Measurements from ENCODE around the gene PPP6R1. TPM values are rescaled to one million over a fixed set of nuclear protein-coding genes. Genes with fewer than 3 reads are reported as not detected.

PPP6R1 gene
- total and polyA plus RNA-seq, 2 of the 13 experiments (the other 11 are each of a cell fraction or from before 2014, with no cell fraction given), result 25.8 to 54.0 TPM

DNA sequence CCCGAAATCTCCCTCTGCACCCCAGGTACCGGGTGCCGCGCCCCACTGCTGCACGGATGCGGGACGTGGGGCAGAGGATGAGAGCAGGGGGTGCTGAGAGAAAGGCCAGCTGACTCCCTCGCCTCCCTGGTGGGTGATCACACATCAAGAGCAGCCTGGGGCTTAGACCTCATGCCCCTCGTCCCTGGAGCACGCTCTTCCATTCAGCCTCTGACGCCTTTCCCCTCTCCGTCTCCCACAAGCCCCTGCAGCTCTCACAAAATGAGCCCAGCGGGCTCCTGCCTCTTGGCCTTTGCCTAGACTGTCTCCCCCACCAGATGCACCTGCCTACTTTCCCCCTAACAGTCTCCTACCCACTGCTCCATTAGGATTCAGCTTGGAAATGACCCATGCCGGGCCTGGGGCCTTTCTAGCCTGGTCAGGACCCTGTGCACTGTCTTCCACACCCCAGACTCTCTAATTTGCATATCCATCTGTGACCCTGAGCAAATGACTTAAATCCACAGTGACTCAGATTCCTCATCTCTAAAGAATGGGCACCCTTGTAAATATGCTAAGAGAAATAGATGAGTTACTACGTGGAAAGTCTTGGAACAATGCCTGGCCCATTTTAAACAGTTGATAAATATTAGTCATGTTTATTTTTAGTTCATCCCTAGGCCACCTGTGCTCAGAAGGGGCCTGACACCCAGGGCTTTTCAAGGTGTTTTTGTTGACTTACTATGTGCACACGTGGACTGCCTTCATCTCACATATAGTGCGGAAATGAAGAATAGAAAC lies 48.9 kb downstream of the PPP6R1 start (continued):
- TF ChIP-seq ATM (IDR thresholded peaks at IDR 0.05; ENCODE audit: borderline replicate concordance) (no peak), ZBTB20 (CRISPR knock-in tag; IDR thresholded peaks at IDR 0.05; ENCODE audit: borderline replicate concordance, low read depth) (peak; percentile 56; the same call in 1 of the 2 replicates), ZBTB1 (CRISPR knock-in tag; IDR thresholded peaks at IDR 0.05; ENCODE audit: borderline replicate concordance) (no peak), ZNF30 (CRISPR knock-in tag; IDR thresholded peaks at IDR 0.05) (no peak), HOXA5 (CRISPR knock-in tag; IDR thresholded peaks at IDR 0.05) (no peak), RFX1 (IDR thresholded peaks at IDR 0.05) (no peak), SRSF9 (IDR thresholded peaks at IDR 0.05; ENCODE audit: borderline replicate concordance, insufficient read depth, low read depth, low read length, poor library complexity, severe bottlenecking) (no peak)
- TF ChIP-seq, protein P1, sequence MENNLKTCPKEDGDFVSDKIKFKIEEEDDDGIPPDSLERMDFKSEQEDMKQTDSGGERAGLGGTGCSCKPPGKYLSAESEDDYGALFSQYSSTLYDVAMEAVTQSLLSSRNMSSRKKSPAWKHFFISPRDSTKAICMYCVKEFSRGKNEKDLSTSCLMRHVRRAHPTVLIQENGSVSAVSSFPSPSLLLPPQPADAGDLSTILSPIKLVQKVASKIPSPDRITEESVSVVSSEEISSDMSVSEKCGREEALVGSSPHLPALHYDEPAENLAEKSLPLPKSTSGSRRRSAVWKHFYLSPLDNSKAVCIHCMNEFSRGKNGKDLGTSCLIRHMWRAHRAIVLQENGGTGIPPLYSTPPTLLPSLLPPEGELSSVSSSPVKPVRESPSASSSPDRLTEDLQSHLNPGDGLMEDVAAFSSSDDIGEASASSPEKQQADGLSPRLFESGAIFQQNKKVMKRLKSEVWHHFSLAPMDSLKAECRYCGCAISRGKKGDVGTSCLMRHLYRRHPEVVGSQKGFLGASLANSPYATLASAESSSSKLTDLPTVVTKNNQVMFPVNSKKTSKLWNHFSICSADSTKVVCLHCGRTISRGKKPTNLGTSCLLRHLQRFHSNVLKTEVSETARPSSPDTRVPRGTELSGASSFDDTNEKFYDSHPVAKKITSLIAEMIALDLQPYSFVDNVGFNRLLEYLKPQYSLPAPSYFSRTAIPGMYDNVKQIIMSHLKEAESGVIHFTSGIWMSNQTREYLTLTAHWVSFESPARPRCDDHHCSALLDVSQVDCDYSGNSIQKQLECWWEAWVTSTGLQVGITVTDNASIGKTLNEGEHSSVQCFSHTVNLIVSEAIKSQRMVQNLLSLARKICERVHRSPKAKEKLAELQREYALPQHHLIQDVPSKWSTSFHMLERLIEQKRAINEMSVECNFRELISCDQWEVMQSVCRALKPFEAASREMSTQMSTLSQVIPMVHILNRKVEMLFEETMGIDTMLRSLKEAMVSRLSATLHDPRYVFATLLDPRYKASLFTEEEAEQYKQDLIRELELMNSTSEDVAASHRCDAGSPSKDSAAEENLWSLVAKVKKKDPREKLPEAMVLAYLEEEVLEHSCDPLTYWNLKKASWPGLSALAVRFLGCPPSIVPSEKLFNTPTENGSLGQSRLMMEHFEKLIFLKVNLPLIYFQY (CRISPR knock-in tag; IDR thresholded peaks at IDR 0.05; ENCODE audit: borderline replicate concordance), result peak; percentile 32; the same call in 1 of the 2 replicates
- TF ChIP-seq, protein P2, sequence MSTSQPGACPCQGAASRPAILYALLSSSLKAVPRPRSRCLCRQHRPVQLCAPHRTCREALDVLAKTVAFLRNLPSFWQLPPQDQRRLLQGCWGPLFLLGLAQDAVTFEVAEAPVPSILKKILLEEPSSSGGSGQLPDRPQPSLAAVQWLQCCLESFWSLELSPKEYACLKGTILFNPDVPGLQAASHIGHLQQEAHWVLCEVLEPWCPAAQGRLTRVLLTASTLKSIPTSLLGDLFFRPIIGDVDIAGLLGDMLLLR (CRISPR knock-in tag; IDR thresholded peaks at IDR 0.05), result no peak; the same call in 1 of the 2 replicates
- TF ChIP-seq, protein P3, sequence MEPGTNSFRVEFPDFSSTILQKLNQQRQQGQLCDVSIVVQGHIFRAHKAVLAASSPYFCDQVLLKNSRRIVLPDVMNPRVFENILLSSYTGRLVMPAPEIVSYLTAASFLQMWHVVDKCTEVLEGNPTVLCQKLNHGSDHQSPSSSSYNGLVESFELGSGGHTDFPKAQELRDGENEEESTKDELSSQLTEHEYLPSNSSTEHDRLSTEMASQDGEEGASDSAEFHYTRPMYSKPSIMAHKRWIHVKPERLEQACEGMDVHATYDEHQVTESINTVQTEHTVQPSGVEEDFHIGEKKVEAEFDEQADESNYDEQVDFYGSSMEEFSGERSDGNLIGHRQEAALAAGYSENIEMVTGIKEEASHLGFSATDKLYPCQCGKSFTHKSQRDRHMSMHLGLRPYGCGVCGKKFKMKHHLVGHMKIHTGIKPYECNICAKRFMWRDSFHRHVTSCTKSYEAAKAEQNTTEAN (CRISPR knock-in tag; conservative IDR thresholded peaks at IDR 0.05), result peak; percentile 57; the same call in 1 of the 2 replicates
- TF ChIP-seq, protein P4, sequence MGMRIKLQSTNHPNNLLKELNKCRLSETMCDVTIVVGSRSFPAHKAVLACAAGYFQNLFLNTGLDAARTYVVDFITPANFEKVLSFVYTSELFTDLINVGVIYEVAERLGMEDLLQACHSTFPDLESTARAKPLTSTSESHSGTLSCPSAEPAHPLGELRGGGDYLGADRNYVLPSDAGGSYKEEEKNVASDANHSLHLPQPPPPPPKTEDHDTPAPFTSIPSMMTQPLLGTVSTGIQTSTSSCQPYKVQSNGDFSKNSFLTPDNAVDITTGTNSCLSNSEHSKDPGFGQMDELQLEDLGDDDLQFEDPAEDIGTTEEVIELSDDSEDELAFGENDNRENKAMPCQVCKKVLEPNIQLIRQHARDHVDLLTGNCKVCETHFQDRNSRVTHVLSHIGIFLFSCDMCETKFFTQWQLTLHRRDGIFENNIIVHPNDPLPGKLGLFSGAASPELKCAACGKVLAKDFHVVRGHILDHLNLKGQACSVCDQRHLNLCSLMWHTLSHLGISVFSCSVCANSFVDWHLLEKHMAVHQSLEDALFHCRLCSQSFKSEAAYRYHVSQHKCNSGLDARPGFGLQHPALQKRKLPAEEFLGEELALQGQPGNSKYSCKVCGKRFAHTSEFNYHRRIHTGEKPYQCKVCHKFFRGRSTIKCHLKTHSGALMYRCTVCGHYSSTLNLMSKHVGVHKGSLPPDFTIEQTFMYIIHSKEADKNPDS (CRISPR knock-in tag; IDR thresholded peaks at IDR 0.05), result no peak
- TF ChIP-seq, protein P5, sequence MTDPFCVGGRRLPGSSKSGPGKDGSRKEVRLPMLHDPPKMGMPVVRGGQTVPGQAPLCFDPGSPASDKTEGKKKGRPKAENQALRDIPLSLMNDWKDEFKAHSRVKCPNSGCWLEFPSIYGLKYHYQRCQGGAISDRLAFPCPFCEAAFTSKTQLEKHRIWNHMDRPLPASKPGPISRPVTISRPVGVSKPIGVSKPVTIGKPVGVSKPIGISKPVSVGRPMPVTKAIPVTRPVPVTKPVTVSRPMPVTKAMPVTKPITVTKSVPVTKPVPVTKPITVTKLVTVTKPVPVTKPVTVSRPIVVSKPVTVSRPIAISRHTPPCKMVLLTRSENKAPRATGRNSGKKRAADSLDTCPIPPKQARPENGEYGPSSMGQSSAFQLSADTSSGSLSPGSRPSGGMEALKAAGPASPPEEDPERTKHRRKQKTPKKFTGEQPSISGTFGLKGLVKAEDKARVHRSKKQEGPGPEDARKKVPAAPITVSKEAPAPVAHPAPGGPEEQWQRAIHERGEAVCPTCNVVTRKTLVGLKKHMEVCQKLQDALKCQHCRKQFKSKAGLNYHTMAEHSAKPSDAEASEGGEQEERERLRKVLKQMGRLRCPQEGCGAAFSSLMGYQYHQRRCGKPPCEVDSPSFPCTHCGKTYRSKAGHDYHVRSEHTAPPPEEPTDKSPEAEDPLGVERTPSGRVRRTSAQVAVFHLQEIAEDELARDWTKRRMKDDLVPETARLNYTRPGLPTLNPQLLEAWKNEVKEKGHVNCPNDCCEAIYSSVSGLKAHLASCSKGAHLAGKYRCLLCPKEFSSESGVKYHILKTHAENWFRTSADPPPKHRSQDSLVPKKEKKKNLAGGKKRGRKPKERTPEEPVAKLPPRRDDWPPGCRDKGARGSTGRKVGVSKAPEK (CRISPR knock-in tag; IDR thresholded peaks at IDR 0.05; ENCODE audit: borderline replicate concordance), result no peak
- TF ChIP-seq, protein P6, sequence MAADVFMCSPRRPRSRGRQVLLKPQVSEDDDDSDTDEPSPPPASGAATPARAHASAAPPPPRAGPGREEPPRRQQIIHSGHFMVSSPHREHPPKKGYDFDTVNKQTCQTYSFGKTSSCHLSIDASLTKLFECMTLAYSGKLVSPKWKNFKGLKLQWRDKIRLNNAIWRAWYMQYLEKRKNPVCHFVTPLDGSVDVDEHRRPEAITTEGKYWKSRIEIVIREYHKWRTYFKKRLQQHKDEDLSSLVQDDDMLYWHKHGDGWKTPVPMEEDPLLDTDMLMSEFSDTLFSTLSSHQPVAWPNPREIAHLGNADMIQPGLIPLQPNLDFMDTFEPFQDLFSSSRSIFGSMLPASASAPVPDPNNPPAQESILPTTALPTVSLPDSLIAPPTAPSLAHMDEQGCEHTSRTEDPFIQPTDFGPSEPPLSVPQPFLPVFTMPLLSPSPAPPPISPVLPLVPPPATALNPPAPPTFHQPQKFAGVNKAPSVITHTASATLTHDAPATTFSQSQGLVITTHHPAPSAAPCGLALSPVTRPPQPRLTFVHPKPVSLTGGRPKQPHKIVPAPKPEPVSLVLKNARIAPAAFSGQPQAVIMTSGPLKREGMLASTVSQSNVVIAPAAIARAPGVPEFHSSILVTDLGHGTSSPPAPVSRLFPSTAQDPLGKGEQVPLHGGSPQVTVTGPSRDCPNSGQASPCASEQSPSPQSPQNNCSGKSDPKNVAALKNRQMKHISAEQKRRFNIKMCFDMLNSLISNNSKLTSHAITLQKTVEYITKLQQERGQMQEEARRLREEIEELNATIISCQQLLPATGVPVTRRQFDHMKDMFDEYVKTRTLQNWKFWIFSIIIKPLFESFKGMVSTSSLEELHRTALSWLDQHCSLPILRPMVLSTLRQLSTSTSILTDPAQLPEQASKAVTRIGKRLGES (CRISPR knock-in tag; IDR thresholded peaks at IDR 0.05; ENCODE audit: borderline replicate concordance), result no peak
